K562 (cell line): ENCODE results near the gene USH1G. TPM values are rescaled to one million over a fixed set of nuclear protein-coding genes. Genes with fewer than 3 reads are reported as not detected.

Experiments
- ATAC-seq: fragments of 200-7000 bp; cut with Tn5 transposase; 3 replicates; pipeline ENCODE4 v1.9.1; 2020; ENCODE audit warnings: moderate library complexity
- BruUV-seq: library from RNA; stranded (reverse); fragments of 400-500 nt; replicated peaks from 2 replicates; lab custom pipeline; 2021; lab: Mats Ljungman, UMichigan
- CTCF ChIA-PET: fragments of 300-600 bp; formaldehyde crosslinking; extraction: SDS; loops from one replicate; lab custom pipeline; 2021; ENCODE audit warnings: low intra/inter-chr PET ratio; lab: Yijun Ruan, JAX
- POLR2A ChIA-PET: fragments of 300-600, 350-650 bp; sonication (Branson Sonifier 250); formaldehyde crosslinking; extraction: SDS; loops from one replicate; lab custom pipeline; 2021; ENCODE audit warnings: antibody characterized with exemption, inconsistent platforms; lab: Yijun Ruan, JAX
- DNase-seq, 4 experiments: peaks; one replicate each; pipeline versions ENCODE4 v3.0.0 to v3.0.0-alpha.2; 2011 to 2018; ENCODE audit warnings: low spot score in 3 of 4, mixed read lengths in 3 of 4; ENCODE audit errors: extremely low read depth in 1 of 4
- FAIRE-seq: peaks from 2 replicates; lab custom pipeline; 2011; peaks lifted over from hg19 to GRCh38; lab: Jason Lieb, UNC
- H2AFZ ChIP-seq: 2 replicates; pipeline ENCODE4 v1.6.0; 2011; ENCODE audit warnings: low read depth, low read length, control low read depth, inconsistent platforms
- H3K27ac ChIP-seq: fragments of 200-600 bp; 3 replicates; pipeline ENCODE4 v1.8.0; 2011; ENCODE audit warnings: low read depth, mild to moderate bottlenecking, control low read depth, inconsistent platforms, low read length, moderate library complexity, mixed read lengths; ENCODE audit errors: extremely low read depth
- H3K27me3 ChIP-seq, 2 experiments: fragments of 300-600 bp in 1 of 2; 2 replicates in 1 of 2; 3 replicates in 1 of 2; pipeline versions ENCODE4 v1.6.0 to v1.8.0; 2011; ENCODE audit warnings: inconsistent platforms in 2 of 2, low read length in 2 of 2, mild to moderate bottlenecking in 1 of 2, mixed read lengths in 1 of 2, moderate library complexity in 1 of 2; ENCODE audit not compliant: control insufficient read depth in 2 of 2, insufficient read depth in 2 of 2
- H3K36me3 ChIP-seq: fragments of 300-600 bp; 3 replicates; pipeline ENCODE4 v1.8.0; 2011; ENCODE audit warnings: mild to moderate bottlenecking, low read length, inconsistent platforms; ENCODE audit not compliant: control insufficient read depth, insufficient read depth
- H3K4me1 ChIP-seq, 2 experiments: fragments of 200-600 bp in 1 of 2; replicated peaks in 1 of 2; 2 replicates in 1 of 2; 3 replicates in 1 of 2; pipeline versions ENCODE4 v1.5.1 to v1.8.0; 2011; ENCODE audit warnings: inconsistent platforms in 2 of 2, low read length in 2 of 2, mild to moderate bottlenecking in 1 of 2, mixed read lengths in 1 of 2, moderate library complexity in 1 of 2; ENCODE audit not compliant: control insufficient read depth in 2 of 2, insufficient read depth in 2 of 2
- H3K4me2 ChIP-seq: 2 replicates; pipeline ENCODE4 v1.6.1; 2011; ENCODE audit warnings: low read length, control low read depth, inconsistent platforms, mixed read lengths; ENCODE audit not compliant: insufficient read depth
- H3K4me3 ChIP-seq: fragments of 200-600 bp; sonication (generic), shearing (Covaris generic); 2 replicates; pipeline ENCODE4 v1.5.1; 2016; ENCODE audit warnings: control low read depth, inconsistent platforms
- H3K79me2 ChIP-seq: fragments of 200-600 bp; 3 replicates; pipeline ENCODE4 v1.8.0; 2011; ENCODE audit warnings: low read length, inconsistent platforms; ENCODE audit not compliant: control insufficient read depth, insufficient read depth
- H3K9ac ChIP-seq, 2 experiments: 2 replicates each; pipeline versions ENCODE4 v1.6.0 to v1.6.1; 2011; ENCODE audit warnings: low read depth in 2 of 2, low read length in 2 of 2, control low read depth in 1 of 2, inconsistent platforms in 1 of 2, mild to moderate bottlenecking in 1 of 2, mixed read lengths in 1 of 2; ENCODE audit not compliant: insufficient read depth in 1 of 2
- H3K9me1 ChIP-seq: one replicate; pipeline ENCODE4 v1.6.0; 2011; ENCODE audit warnings: inconsistent platforms, mild to moderate bottlenecking, low read length, moderate library complexity; ENCODE audit not compliant: control insufficient read depth, insufficient read depth
- H3K9me3 ChIP-seq: replicated peaks from 2 replicates; pipeline ENCODE4 v1.5.1; 2011; ENCODE audit warnings: low read depth, low read length, inconsistent platforms; ENCODE audit not compliant: control insufficient read depth, insufficient read depth
- H4K20me1 ChIP-seq: replicated peaks from 2 replicates; pipeline ENCODE4 v1.6.1; 2011; ENCODE audit warnings: low read length, inconsistent platforms, mixed read lengths; ENCODE audit not compliant: control insufficient read depth, insufficient read depth
- GATAD2B ChIP-seq: fragments of 450-650 bp; IDR thresholded peaks from 2 replicates; pipeline ENCODE4 v1.6.1; 2017; ENCODE audit warnings: mild to moderate bottlenecking, borderline replicate concordance
- NBN ChIP-seq: fragments of 450-650 bp; IDR thresholded peaks from 2 replicates; pipeline ENCODE4 v1.6.1; 2016; ENCODE audit warnings: low read depth, mild to moderate bottlenecking
- PRPF4 ChIP-seq: fragments of 200-400 bp; formaldehyde crosslinking; IDR thresholded peaks from one replicate; pipeline ENCODE4 v1.6.1; 2017; ENCODE audit warnings: low read length, low read depth, mild to moderate bottlenecking; ENCODE audit not compliant: insufficient read depth, poor library complexity, severe bottlenecking
- PTTG1 ChIP-seq: fragments of 450-650 bp; IDR thresholded peaks from 2 replicates; pipeline ENCODE4 v1.6.1; 2016; ENCODE audit warnings: low read depth, mild to moderate bottlenecking, missing genetic modification characterization, missing compliant biosample characterization
- RBM14 ChIP-seq: fragments of 200-400 bp; formaldehyde crosslinking; IDR thresholded peaks from 2 replicates; pipeline ENCODE4 v1.6.1; 2018; ENCODE audit warnings: low read depth, mild to moderate bottlenecking, low read length, moderate library complexity, borderline replicate concordance; ENCODE audit not compliant: insufficient read depth
- TAF15 ChIP-seq: fragments of 200-400 bp; formaldehyde crosslinking; IDR thresholded peaks from 2 replicates; pipeline ENCODE4 v1.6.1; 2017; ENCODE audit warnings: mild to moderate bottlenecking, low read depth, low read length, moderate library complexity
- TAL1 ChIP-seq: fragments of 450-650 bp; IDR thresholded peaks from 2 replicates; pipeline ENCODE4 v1.6.1; 2016; ENCODE audit warnings: mild to moderate bottlenecking
- TCF7L2 ChIP-seq: fragments of 150-350 bp; IDR thresholded peaks from 2 replicates; pipeline ENCODE4 v1.6.1; 2016; ENCODE audit warnings: low read depth, mild to moderate bottlenecking, low read length, moderate library complexity
- TEAD4 ChIP-seq, 2 experiments: sonication (generic) in 1 of 2; formaldehyde crosslinking in 1 of 2; IDR thresholded peaks; 2 replicates each; pipeline versions ENCODE4 v1.6.1 to v1.8.0; 2012 to 2022; ENCODE audit warnings: borderline replicate concordance in 1 of 2, inconsistent platforms in 1 of 2, low read length in 1 of 2, mild to moderate bottlenecking in 1 of 2, missing genetic modification reagents in 1 of 2
- ZKSCAN3 ChIP-seq: fragments of 250-450 bp; sonication (Bioruptor Pico); IDR thresholded peaks from 2 replicates; pipeline ENCODE4 v1.4.0; 2020
- ZZZ3 ChIP-seq: fragments of 450-650 bp; IDR thresholded peaks from 2 replicates; pipeline ENCODE4 v1.6.1; 2016; ENCODE audit warnings: antibody characterized with exemption, mild to moderate bottlenecking, moderate library complexity
- WGBS: fragments of 100-300 bp; shearing (Covaris generic); methylation state at CpG from one replicate; pipeline ENCODE4 v1.1.6; 2016; ENCODE audit warnings: low coverage, mixed read lengths; ENCODE audit not compliant: insufficient coverage; ENCODE audit errors: missing lambda C conversion rate; 5-methylcytosine and 5-hydroxymethylcytosine counted together
- in situ Hi-C: fragments of 300-500 bp; cut with MboI; formaldehyde crosslinking; loops from 4 replicates; pipeline ENCODE4 v1.15.0; 2018; ENCODE audit warnings: inconsistent platforms, mixed read lengths
- intact Hi-C: fragments of 100-400 bp; cut with micrococcal nuclease; formaldehyde crosslinking; loops from 2 replicates; pipeline ENCODE4 v1.14.2; 2022
- polyA plus RNA-seq, 8 experiments: library from polyadenylated mRNA; depleted of rRNA in 4 of 8; stranded (reverse) in 5 of 8; unstranded in 3 of 8; fragments of >200 nt; fragmentation: Nextera tagmentation in 2 of 8; fragmentation: Illumina TruSeq in 1 of 8; extraction: Ambion mirVana in 2 of 8; extraction: Trizol in 1 of 8; gene quantifications; 2 replicates each; pipeline versions ENCODE4 v1.2.1 to v1.2.3, GENCODE V29; 2011 to 2014; ENCODE audit warnings: inconsistent platforms in 1 of 8, missing spikeins in 1 of 8
- total RNA-seq, 7 experiments: library from RNA; depleted of rRNA in 6 of 7; stranded (reverse); fragments of >200 nt in 6 of 7; fragmentation: Illumina TruSeq in 2 of 7; extraction: Trizol in 2 of 7; gene quantifications; 2 replicates each; pipeline versions ENCODE4 v1.2.1 to v1.2.3, GENCODE V29; 2011 to 2021; ENCODE audit warnings: low replicate concordance in 1 of 7
- TF ChIP-seq, protein P1 (sequence below), 2 experiments: fragments of 450-650 bp in 1 of 2; sonication (generic) in 1 of 2; formaldehyde crosslinking in 1 of 2; IDR thresholded peaks in 1 of 2; conservative IDR thresholded peaks in 1 of 2; 2 replicates each; pipeline versions ENCODE4 v1.6.1 to v1.8.1; 2016 to 2023; ENCODE audit warnings: mild to moderate bottlenecking in 2 of 2, moderate library complexity in 2 of 2, inconsistent platforms in 1 of 2, missing genetic modification reagents in 1 of 2
- TF ChIP-seq, protein P2 (sequence below): sonication (generic); formaldehyde crosslinking; IDR thresholded peaks from 2 replicates; pipeline ENCODE4 v1.8.1; 2023; ENCODE audit warnings: mild to moderate bottlenecking, missing genetic modification reagents

USH1G gene
- total and polyA plus RNA-seq, 9 of the 15 experiments (the other 6 are each of a cell fraction or from before 2014, with no cell fraction given) = 0.22 to 1.00 (median 0.64) TPM; not detected in 2

DNA sequence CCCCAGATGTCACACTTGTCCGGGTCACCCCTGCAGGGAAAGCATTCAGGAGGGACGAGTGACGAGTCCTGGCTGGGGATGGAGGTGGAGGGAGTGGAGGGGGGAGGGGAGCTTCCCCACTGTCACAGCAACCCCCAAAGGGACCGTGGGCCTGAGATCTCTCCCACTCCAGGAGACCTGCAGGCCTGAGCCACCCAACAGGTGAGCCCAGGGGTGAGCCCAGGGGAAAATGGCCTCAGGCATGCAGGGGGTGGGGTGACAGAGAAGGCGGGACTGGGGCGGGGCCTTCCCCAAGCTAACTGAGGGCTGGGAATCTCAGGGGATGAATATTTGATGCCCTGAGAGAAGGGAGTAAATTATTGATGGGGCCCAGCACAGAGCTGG is 2.4 kb downstream of the USH1G start (continued):
- TF ChIP-seq PRPF4 = no peak
- TF ChIP-seq NBN = no peak
- no peak for TF ChIP-seq GATAD2B
- no peak for TF ChIP-seq PTTG1
- TF ChIP-seq TAL1 = no peak
- TF ChIP-seq ZKSCAN3 (CRISPR knock-in tag) = no peak
- no peak for TF ChIP-seq RBM14
- TF ChIP-seq TCF7L2 = no peak
- no peak for TF ChIP-seq TAF15
- no peak for TF ChIP-seq ZZZ3

DNA sequence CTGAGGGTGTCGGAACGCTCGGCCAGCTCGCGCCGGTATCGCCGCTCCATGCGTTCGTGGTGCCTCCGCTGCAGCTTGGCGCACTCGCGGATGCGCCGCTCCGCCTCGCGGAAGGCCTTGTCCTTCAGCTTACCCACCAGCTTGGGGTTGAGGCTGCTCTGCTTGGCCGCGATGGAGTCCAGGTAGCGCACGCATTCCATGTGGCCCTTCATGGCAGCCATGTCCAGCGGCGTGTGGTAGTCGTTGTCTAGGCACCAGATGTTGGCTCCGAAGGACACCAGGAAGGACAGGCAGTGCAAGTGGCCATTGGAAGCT is 2.8 kb downstream of the USH1G start:
- Histone ChIP-seq H3K79me2 (no peaks in the 10 kb centered on the region), H3K9me3 (no peaks in the 10 kb centered on the region), H3K4me1 (peaks cover 18 to 67% of the 10 kb centered on the region in 2 experiments), H3K4me2 (no peak overlapping the region), H3K9me1 (no peaks in the 10 kb centered on the region), H3K27ac (no peak overlapping the region), H3K36me3 (no peaks in the 10 kb centered on the region), H3K9ac (no peak overlapping the region), H4K20me1 (no peaks in the 10 kb centered on the region), H3K4me3 (no peak overlapping the region), H2AFZ (no peak overlapping the region), H3K27me3 (peaks cover 7 to 16% of the 10 kb centered on the region in 2 experiments; a peak in 4 of 5 replicates)
- DNase-seq = no peak
- BruUV-seq = no TSS peak
- no peak for ATAC-seq
- ChIA-PET POLR2A (interaction anchor here (0.6 to 1.4 kb wide), 4 partner anchors 24 to 90 kb away, joined by 3 to 5 read pairs (median 4); partner anchors contain the start of gene FDXR), CTCF (interaction anchor here (1.4 kb wide), 1 partner anchor 40 kb away, joined by 7 read pairs; no protein-coding TSS in a partner anchor)
- intact Hi-C loops (loop anchor here (10.0 kb wide), 1 partner anchor 85 kb away; no protein-coding TSS in a partner anchor), in situ Hi-C loops (loop anchor here (5.0 kb wide), 1 partner anchor 37 kb away; no protein-coding TSS in a partner anchor)
- TF ChIP-seq, protein P1, sequence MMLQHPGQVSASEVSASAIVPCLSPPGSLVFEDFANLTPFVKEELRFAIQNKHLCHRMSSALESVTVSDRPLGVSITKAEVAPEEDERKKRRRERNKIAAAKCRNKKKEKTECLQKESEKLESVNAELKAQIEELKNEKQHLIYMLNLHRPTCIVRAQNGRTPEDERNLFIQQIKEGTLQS (IDR thresholded peaks at IDR 0.05) = peak; percentile 18; the same call in 1 of the 2 replicates
- TF ChIP-seq, protein P1 (CRISPR knock-in tag; conservative IDR thresholded peaks at IDR 0.05) = no peak
- TF ChIP-seq, protein P2, sequence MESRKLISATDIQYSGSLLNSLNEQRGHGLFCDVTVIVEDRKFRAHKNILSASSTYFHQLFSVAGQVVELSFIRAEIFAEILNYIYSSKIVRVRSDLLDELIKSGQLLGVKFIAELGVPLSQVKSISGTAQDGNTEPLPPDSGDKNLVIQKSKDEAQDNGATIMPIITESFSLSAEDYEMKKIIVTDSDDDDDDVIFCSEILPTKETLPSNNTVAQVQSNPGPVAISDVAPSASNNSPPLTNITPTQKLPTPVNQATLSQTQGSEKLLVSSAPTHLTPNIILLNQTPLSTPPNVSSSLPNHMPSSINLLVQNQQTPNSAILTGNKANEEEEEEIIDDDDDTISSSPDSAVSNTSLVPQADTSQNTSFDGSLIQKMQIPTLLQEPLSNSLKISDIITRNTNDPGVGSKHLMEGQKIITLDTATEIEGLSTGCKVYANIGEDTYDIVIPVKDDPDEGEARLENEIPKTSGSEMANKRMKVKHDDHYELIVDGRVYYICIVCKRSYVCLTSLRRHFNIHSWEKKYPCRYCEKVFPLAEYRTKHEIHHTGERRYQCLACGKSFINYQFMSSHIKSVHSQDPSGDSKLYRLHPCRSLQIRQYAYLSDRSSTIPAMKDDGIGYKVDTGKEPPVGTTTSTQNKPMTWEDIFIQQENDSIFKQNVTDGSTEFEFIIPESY (CRISPR knock-in tag) = peak; percentile 95
- TF ChIP-seq TEAD4 (IDR thresholded peaks at IDR 0.05; ENCODE audit: low read length) = no peak
- TF ChIP-seq TEAD4 (CRISPR knock-in tag; IDR thresholded peaks at IDR 0.05; ENCODE audit: borderline replicate concordance) = no peak
- WGBS = 91% methylated on average over 19 of the region's 27 CpGs
- FAIRE-seq = no peak
